Activated naive CD4-positive, alpha-beta T cell treated with anti-CD3 and anti-CD28 coated beads, Interleukin-2, amount 10 ng/mL, durations not matched to agents 7 days and 5 days (primary cell): ENCODE measurements around the gene NT5C2.

Experiments used
- CTCF ChIA-PET: fragments of 350-600 bp; sonication (Branson Sonifier 250); formaldehyde crosslinking; loops from one replicate; lab custom pipeline; 2021; ENCODE audit warnings: antibody characterized with exemption; lab: Charles Lee
- DNase-seq: peaks from one replicate; pipeline ENCODE4 v3.0.0-alpha.2; 2020
- H3K27ac Mint-ChIP-seq: one replicate; pipeline ENCODE4 v1.8.0; 2021; ENCODE audit warnings: mild to moderate bottlenecking, moderate library complexity, mixed read lengths
- H3K27me3 Mint-ChIP-seq: one replicate; pipeline ENCODE4 v1.8.0; 2021; ENCODE audit warnings: mild to moderate bottlenecking, mixed read lengths
- H3K36me3 Mint-ChIP-seq: one replicate; pipeline ENCODE4 v1.8.0; 2021; ENCODE audit warnings: mixed read lengths
- H3K4me1 Mint-ChIP-seq: one replicate; pipeline ENCODE4 v1.8.0; 2021; ENCODE audit warnings: mixed read lengths
- H3K4me3 Mint-ChIP-seq: one replicate; pipeline ENCODE4 v1.8.0; 2021; ENCODE audit warnings: mild to moderate bottlenecking, moderate library complexity, mixed read lengths
- H3K9me3 Mint-ChIP-seq: one replicate; pipeline ENCODE4 v1.8.0; 2021; ENCODE audit warnings: mixed read lengths

The NT5C2 gene

DNA sequence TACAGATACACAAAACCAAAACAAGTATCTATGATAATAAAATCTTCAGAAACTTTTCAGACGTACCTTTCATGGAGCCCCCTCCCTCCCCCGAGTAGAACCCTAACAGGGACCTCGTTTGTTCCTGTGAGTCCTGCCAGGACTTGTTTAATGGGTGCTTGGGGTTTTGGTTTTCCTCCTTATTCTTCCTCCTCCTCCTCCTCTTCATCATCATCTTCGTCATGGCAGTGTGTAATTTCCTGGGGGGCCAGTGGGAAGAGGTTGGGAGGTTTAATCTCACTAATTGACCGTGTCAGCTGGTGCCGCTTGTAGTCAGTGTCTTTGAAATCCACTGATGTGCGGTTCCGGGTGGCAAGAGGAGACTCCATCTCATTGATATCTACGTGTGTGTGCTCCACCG lies 103.6 kb downstream of the NT5C2 start:
- DNase-seq: no peak
- CTCF ChIA-PET: interaction anchor here (1.1 kb wide), 1 partner anchor 21 kb away, joined by 3 read pairs; no protein-coding TSS in a partner anchor
- Mint-ChIP-seq H3K36me3 (peaks cover 65% of the 10 kb centered on the region), H3K27ac (peak overlapping the region; percentile 39), H3K4me3 (no peak overlapping the region), H3K4me1 (no peaks in the 10 kb centered on the region), H3K27me3 (no peaks in the 10 kb centered on the region), H3K9me3 (no peaks in the 10 kb centered on the region)

DNA sequence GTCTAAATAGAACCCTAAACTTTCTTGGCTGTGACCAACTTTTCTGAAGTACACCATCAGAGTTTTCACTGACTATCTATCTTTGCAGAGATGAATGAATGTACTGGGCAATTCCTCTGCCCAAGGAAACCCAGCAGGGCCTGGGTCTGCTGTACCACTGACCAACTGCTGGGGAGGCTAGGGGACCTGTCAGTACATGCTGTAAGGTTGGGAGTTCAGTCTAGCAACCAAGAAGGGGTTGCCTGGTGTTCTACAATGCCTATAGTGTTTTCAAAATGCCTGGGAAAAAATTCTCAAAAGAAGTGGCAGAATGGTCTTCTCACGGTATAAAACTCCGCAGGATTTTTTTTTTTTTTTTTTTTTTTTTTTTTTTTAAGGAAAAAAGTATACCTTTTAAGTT lies 106.3 kb downstream of the NT5C2 start:
- no peaks in the 10 kb centered on the region for H3K4me1 Mint-ChIP-seq
- H3K27me3 Mint-ChIP-seq: no peaks in the 10 kb centered on the region
- no peak overlapping the region for H3K27ac Mint-ChIP-seq
- peaks cover 46% of the 10 kb centered on the region for H3K36me3 Mint-ChIP-seq
- no peak overlapping the region for H3K4me3 Mint-ChIP-seq
- no peak for DNase-seq
- no peaks in the 10 kb centered on the region for H3K9me3 Mint-ChIP-seq
- CTCF ChIA-PET: no interaction called here

DNA sequence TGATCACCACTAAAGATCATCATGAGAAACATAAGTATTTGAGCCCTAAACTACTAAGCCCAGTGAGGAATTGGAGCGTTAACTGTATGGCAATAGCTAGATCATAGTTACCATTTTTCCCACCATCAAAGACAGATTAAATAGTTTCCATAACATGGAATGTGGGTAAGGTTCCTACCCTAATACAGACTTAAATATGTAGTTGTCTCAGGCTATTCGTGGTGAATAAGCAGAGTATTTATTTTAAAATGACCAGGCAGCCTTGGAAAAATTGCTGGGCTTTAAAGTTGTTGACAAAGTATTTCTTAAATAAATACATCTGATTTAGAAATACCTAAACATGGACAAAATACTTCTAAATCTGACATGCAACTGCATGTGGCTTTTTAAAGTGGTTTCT lies 106.8 kb downstream of the NT5C2 start:
- no peak for DNase-seq
- Mint-ChIP-seq H3K4me3 (no peak overlapping the region), H3K9me3 (no peaks in the 10 kb centered on the region), H3K27ac (no peak overlapping the region), H3K27me3 (no peaks in the 10 kb centered on the region), H3K4me1 (no peaks in the 10 kb centered on the region), H3K36me3 (peaks cover 43% of the 10 kb centered on the region)
- CTCF ChIA-PET: no interaction called here

DNA sequence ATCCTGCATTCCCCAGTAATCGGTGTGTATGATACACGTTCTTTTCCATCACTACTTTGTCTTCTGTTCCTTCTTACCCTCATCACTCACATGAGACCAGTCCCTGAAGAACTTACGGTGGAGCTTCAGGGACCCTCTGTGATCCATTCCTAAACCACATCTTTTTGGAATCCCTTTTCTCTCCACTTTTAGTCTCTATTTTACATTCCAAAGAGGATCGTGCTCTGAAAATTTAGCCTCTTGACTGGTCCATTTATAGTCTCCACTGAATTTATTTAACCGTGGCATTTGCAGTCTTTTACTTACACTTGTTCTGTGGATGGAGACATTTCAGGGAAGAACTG lies 109.1 kb downstream of the NT5C2 start:
- Mint-ChIP-seq H3K9me3 (no peaks in the 10 kb centered on the region), H3K27me3 (no peaks in the 10 kb centered on the region), H3K4me3 (no peak overlapping the region), H3K27ac (no peak overlapping the region), H3K36me3 (peaks cover 25% of the 10 kb centered on the region), H3K4me1 (no peaks in the 10 kb centered on the region)
- CTCF ChIA-PET: interaction anchor here (0.9 kb wide), 1 partner anchor 161 kb away, joined by 3 read pairs; no protein-coding TSS in a partner anchor
- no peak for DNase-seq

DNA sequence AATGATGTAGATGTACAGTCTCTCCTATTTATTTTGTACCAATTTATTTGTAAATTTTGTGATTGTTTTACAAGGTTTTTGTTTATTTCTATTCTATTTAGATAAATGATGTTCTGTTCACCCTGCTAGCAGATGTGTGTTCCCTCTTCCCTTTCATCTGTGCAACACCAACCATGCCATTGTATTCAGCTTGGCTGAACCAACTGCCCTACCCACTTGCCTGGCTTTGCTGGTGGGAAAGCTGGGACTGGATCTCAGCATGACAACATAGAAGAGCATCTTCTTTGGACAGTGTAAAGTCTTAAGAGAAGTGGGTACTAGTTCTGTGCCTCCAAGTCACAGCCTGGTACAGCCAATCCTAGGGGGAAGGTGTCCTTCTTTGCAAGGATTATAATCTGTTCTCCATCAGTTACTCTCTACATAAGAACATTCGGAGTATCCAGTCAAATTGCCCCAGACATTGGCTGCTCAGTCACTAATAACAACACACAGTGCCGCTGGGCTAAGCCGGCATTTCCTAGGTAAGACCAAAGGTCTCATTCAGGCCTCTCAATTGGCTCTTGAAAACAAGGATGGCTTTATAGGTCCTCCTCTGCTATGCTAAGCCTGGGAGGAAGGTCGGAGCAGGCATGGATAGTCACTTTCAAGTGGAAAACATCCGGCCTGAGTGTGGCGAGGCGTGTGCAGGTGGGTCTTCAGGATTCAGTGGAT lies 109.7 kb downstream of the NT5C2 start:
- H3K4me1 Mint-ChIP-seq: no peaks in the 10 kb centered on the region
- no peak overlapping the region for H3K27ac Mint-ChIP-seq
- H3K9me3 Mint-ChIP-seq: no peaks in the 10 kb centered on the region
- H3K4me3 Mint-ChIP-seq: no peak overlapping the region
- DNase-seq: no peak
- no peaks in the 10 kb centered on the region for H3K27me3 Mint-ChIP-seq
- peaks cover 21% of the 10 kb centered on the region for H3K36me3 Mint-ChIP-seq
- CTCF ChIA-PET: interaction anchor here (0.9 kb wide), 1 partner anchor 161 kb away, joined by 3 read pairs; no protein-coding TSS in a partner anchor

DNA sequence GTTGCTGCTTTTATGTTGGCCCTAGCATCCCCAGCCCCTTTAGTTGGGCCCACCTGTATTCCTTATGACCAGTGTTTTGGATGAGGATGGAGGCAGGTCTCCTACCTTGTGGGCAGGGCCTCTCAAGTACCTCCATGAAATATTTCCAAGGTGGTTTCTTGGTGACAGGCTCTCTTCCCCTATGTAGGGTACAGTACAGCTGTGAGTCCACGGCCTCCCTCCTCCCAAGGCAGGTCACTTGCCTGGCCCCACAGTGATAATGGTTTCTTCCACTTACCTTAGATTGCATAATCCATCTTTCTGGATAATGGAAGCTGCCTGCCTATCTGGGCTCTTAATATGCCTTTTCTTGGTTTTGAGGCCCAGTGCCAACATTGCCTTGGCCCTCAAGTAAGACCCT lies 110.4 kb downstream of the NT5C2 start:
- no peaks in the 10 kb centered on the region for H3K9me3 Mint-ChIP-seq
- CTCF ChIA-PET: no interaction called here
- no peak overlapping the region for H3K27ac Mint-ChIP-seq
- H3K36me3 Mint-ChIP-seq: peaks cover 16% of the 10 kb centered on the region
- H3K27me3 Mint-ChIP-seq: no peaks in the 10 kb centered on the region
- no peaks in the 10 kb centered on the region for H3K4me1 Mint-ChIP-seq
- no peak for DNase-seq
- H3K4me3 Mint-ChIP-seq: no peak overlapping the region

DNA sequence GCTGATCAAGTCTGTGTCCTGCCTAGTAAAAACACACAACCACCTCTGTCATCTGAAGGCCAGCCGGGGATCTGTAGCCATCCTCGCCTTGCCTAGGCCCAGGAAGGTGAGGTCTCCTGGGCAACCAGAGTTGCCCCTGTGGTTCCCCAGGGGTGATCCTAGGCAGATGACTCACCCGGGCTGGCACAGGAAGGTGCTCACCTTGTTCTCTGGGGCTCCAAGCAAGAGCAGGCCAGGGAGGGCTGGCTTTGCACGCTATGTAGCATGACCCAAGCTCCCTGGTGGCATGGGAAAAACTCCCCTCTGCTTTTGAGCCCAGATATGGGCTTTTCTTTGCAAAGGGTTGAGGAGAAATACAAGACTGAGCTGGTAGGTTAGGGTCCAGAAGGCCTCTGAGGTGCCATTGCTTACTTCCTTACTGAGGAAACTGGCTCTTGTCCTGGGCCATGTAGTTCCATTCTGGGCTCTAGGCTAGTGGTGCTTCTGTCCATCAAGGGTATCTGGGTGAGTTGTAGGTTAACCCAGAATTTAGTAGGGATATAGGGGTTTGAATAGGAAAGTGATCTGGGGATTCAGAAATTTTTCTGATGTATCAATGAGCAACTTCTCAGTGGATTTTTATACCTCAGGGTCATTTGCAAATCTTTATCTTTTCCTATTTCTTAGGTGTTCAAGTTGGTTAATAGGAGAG lies 112.0 kb downstream of the NT5C2 start:
- CTCF ChIA-PET: no interaction called here
- H3K27ac Mint-ChIP-seq: no peak overlapping the region

DNA sequence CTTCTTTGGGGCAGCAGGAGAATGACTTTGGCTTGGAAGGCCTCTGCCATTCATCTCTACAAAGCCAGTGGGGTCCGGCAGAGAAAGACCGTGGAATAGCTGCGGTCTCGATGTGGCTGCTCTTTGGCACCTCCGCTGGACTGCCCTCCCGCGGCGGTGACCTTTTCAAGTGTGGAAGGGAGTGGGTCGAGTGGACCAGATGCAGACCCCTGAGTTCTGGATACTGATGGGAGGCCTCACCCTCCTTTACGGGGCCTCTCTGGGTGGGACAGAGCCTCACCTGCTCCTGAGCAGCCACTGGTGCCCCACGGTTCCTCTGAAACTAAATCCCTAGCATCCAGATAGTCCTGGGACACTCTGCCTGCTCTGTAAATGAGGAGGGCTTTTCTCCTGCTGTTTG lies 113.1 kb downstream of the NT5C2 start:
- no peaks in the 10 kb centered on the region for H3K4me1 Mint-ChIP-seq
- no peak overlapping the region for H3K27ac Mint-ChIP-seq

More for the DNA sequence above, 112.0 kb downstream of the NT5C2 start:
- Mint-ChIP-seq H3K4me3 (no peak overlapping the region), H3K36me3 (peaks cover 8% of the 10 kb centered on the region), H3K9me3 (no peaks in the 10 kb centered on the region), H3K27me3 (no peaks in the 10 kb centered on the region), H3K4me1 (no peaks in the 10 kb centered on the region)
- DNase-seq: no peak

DNA sequence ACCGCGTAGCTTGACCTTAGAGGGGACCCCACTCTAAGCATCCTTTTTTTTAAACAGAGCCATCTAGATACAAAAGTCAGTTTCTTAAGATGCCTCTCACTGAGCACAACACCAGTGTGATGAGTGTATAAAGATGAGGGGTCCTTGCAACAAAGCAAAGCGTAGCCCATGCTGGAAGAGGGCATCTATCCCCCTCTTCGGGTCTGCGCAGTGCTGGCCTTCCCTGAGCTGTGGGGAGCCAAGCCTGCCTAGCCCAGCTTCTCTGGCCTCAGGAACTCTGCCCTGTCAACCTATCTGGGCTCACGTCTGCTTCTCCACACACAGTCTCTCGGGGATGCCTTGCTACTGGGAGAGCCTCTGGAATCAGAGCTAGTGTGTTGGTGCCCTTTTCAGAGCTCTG lies 114.0 kb downstream of the NT5C2 start:
- H3K4me3 Mint-ChIP-seq: no peak overlapping the region
- no peak overlapping the region for H3K27ac Mint-ChIP-seq
- H3K9me3 Mint-ChIP-seq: no peaks in the 10 kb centered on the region
- no peaks in the 10 kb centered on the region for H3K36me3 Mint-ChIP-seq
- CTCF ChIA-PET: interaction anchor here (1.1 kb wide), 1 partner anchor 166 kb away, joined by 4 read pairs; no protein-coding TSS in a partner anchor
- H3K27me3 Mint-ChIP-seq: no peaks in the 10 kb centered on the region
- DNase-seq: no peak
- H3K4me1 Mint-ChIP-seq: no peaks in the 10 kb centered on the region

More for the DNA sequence above, 113.1 kb downstream of the NT5C2 start:
- no peaks in the 10 kb centered on the region for H3K36me3 Mint-ChIP-seq
- CTCF ChIA-PET: interaction anchor here (1.1 kb wide), 1 partner anchor 165 kb away, joined by 4 read pairs; no protein-coding TSS in a partner anchor
- no peak overlapping the region for H3K4me3 Mint-ChIP-seq
- no peaks in the 10 kb centered on the region for H3K9me3 Mint-ChIP-seq
- no peak for DNase-seq
- H3K27me3 Mint-ChIP-seq: no peaks in the 10 kb centered on the region

DNA sequence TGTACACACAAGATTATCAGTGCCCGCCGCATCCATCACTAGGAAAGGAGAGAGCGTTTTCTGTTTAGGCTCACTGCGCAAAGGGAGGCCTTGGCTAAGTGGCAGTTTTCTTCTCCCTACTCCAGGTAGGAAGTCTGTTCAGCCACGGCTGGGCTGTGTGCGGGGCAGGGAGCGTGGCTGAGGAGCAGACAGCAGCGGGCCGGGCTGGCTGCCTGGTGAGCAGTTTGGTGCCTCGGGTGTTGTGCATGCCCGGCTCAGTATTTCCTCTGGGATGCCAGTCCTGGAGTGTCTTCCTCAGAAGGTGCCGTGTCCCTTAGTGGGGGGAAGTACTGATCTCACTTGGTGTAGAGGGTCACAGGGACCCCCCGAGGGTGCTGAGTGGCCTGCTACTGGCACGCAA lies 114.4 kb downstream of the NT5C2 start:
- Mint-ChIP-seq H3K27me3 (no peaks in the 10 kb centered on the region), H3K9me3 (no peaks in the 10 kb centered on the region), H3K27ac (no peak overlapping the region), H3K36me3 (no peaks in the 10 kb centered on the region), H3K4me3 (no peak overlapping the region), H3K4me1 (no peaks in the 10 kb centered on the region)
- no peak for DNase-seq
- CTCF ChIA-PET: interaction anchor here (1.1 kb wide), 1 partner anchor 166 kb away, joined by 4 read pairs; no protein-coding TSS in a partner anchor

DNA sequence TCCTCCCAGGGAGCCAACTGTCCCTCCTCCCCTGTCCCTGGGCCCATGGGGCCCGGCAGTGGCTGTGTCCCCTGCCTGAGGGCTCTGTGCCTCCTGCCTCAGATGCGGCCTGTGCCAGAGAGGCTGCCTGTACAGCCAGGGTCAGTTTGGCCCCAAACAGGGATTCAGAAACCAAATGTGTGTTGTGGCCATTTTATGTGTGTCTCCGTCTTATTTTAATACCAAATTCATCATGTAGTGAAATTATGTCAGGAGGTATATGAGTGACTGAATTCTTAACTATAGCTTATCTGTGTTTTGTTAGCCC lies 114.8 kb downstream of the NT5C2 start:
- Mint-ChIP-seq H3K36me3 (no peaks in the 10 kb centered on the region), H3K9me3 (no peaks in the 10 kb centered on the region), H3K4me1 (no peaks in the 10 kb centered on the region), H3K27ac (no peak overlapping the region), H3K27me3 (no peaks in the 10 kb centered on the region), H3K4me3 (no peak overlapping the region)
- no peak for DNase-seq
- CTCF ChIA-PET: no interaction called here

DNA sequence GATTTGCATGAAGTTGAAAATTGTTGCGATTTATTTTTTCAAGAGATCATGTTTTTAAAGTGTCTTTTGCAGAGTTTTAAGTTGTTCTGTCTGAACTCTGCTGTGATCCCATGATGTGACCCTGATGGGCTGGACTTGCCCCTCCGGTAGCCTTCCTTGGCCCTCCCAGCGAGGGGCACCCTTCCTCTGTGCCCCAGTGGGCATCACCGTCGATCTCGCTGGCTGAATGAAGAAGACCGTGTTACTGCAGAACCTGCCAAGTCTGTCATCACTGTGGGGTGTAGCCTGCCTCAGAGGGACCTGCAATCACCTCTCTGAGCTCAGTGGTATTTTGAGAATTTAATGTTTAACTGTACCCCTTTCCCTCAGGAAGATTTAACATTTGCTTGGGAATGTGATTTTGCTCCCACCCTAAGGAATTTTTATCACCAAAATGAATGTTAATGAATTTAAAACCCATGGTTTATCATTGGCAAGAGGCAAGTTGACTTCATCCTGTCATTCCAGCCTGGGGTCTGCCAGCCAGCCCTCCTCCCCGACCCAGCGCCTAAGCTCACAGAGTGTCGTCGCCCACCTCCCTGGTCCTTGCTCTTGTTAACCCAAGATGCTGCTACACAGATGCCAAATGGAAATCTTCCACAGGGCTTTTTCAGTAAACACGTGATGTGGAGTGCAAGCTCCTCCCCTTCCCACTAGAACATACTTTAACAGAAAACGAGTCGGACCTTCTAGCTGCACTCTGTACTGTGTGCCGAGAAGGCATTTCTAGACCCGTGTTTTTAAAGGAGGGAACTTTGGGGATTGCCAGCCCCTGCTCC lies 115.4 kb downstream of the NT5C2 start:
- no peak for DNase-seq
- Mint-ChIP-seq H3K27me3 (no peaks in the 10 kb centered on the region), H3K4me3 (no peak overlapping the region), H3K4me1 (no peaks in the 10 kb centered on the region), H3K9me3 (no peaks in the 10 kb centered on the region), H3K27ac (no peak overlapping the region), H3K36me3 (no peaks in the 10 kb centered on the region)
- CTCF ChIA-PET: interaction anchor here (1.9 kb wide), 1 partner anchor 166 kb away, joined by 6 read pairs; no protein-coding TSS in a partner anchor

DNA sequence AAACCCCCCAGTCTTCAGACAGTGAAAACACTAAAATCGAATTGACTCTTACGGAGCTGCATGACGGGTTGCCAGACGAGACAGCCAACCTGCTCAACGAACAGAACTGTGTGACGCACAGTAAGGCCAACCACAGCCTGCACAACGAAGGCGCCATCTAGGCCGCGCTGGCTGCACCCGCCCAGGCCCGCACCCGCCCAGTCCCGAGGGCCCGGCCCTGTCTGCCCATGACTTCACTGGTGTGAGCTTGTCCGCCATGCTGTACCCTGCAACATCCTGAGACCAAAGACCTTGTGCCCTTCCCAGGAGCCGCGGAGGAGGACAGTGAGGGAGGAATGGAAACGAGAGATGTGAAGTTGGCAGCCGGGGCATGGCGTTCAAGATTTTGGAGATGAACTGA lies 116.1 kb downstream of the NT5C2 start:
- H3K4me1 Mint-ChIP-seq: no peaks in the 10 kb centered on the region
- H3K27ac Mint-ChIP-seq: no peak overlapping the region
- no peaks in the 10 kb centered on the region for H3K27me3 Mint-ChIP-seq
- no peaks in the 10 kb centered on the region for H3K9me3 Mint-ChIP-seq
- CTCF ChIA-PET: interaction anchor here (1.9 kb wide), 1 partner anchor 167 kb away, joined by 6 read pairs; no protein-coding TSS in a partner anchor
- H3K4me3 Mint-ChIP-seq: no peak overlapping the region
- no peaks in the 10 kb centered on the region for H3K36me3 Mint-ChIP-seq
- no peak for DNase-seq

DNA sequence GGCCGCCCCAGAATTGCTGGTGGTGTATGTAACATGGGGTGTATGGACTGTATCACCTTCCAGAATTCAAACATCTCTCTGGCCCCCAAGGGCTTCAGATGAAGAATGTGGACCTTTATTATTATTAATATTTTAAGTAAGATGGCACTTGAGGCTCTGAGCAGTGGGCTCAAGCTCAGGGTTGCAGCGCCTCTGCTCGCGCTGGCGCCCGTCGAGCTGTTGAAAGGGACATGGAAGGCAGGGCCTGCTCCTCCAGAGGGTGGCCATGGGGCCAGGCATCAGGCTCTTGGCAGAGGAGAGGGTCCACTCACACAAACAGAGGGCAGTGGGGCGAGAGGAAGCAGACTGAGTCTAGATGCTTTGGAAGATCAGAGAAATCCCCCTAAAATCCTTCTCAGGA lies 120.2 kb downstream of the NT5C2 start:
- Mint-ChIP-seq H3K27ac (no peak overlapping the region), H3K4me3 (no peak overlapping the region), H3K9me3 (no peaks in the 10 kb centered on the region), H3K27me3 (no peaks in the 10 kb centered on the region), H3K36me3 (no peaks in the 10 kb centered on the region), H3K4me1 (peaks cover 39% of the 10 kb centered on the region)
- CTCF ChIA-PET: interaction anchor here (1.3 kb wide), 1 partner anchor 172 kb away, joined by 6 read pairs; no protein-coding TSS in a partner anchor
- DNase-seq: no peak
